ENCODE data around the gene CDS1.

The CDS1 gene

GRCh38 chr4:84697159-84697558 is 114.2 kb downstream of the CDS1 start:
- in situ Hi-C loops (cut with MboI; ENCODE audit: low sequenced_read_pairs, unreplicated experiment) = no loop called here
- no peak for DNase-seq (ENCODE audit: low spot score)
- no peak for TF ChIP-seq CTCF (IDR thresholded peaks at IDR 0.05; ENCODE audit: borderline replicate concordance, control extremely low read depth, extremely low read depth, insufficient read depth, missing control alignments)

GRCh38 chr4:84697615-84698201 is 114.8 kb downstream of the CDS1 start:
- in situ Hi-C loops (cut with MboI; ENCODE audit: low sequenced_read_pairs, unreplicated experiment) = no loop called here
- no peak for DNase-seq (ENCODE audit: low spot score)
- no peak for TF ChIP-seq CTCF (IDR thresholded peaks at IDR 0.05; ENCODE audit: borderline replicate concordance, control extremely low read depth, extremely low read depth, insufficient read depth, missing control alignments)

GRCh38 chr4:84699001-84699671 is 116.2 kb downstream of the CDS1 start:
- no peak for TF ChIP-seq CTCF (IDR thresholded peaks at IDR 0.05; ENCODE audit: borderline replicate concordance, control extremely low read depth, extremely low read depth, insufficient read depth, missing control alignments)
- in situ Hi-C loops (cut with MboI; ENCODE audit: low sequenced_read_pairs, unreplicated experiment) = no loop called here
- DNase-seq (ENCODE audit: low spot score) = no peak

Data from GM13976 (cell line).